ENCODE data around the gene DTX2.
"Not testable (repeated sequence)": the region's sequence is repeated elsewhere in the genome, so short reads cannot be mapped to it uniquely, and the experiment has no call there.

DNA sequence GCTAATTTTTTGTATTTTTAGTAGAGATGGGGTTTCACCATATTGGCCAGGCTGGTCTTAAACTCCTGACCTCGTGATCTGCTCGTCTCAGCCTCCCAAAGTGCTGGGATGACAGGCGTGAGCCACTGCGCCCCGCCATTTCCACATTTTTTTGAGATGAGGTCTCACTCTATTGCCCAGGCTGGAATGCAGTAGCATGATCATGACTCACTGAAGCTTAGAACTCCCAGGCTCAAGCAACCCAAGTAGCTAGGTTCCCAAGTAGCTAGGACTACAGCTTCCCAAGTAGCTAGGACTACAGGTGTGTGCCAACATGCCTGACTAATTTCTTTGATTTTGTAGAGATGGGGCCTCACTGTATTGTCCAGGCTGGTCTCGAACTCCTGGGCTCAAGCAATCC is 40.4 kb upstream of the DTX2 start:
- not testable (repeated sequence) for TF ChIP-seq CTCF (conservative IDR thresholded peaks at IDR 0.05; ENCODE audit: low read depth in 2 of 2); EZH2 (IDR thresholded peaks at IDR 0.05; ENCODE audit: low read depth, unreplicated experiment); CREB1 (CRISPR knock-in tag; IDR thresholded peaks at IDR 0.05; ENCODE audit: low read depth); ZNF331 (CRISPR knock-in tag; IDR thresholded peaks at IDR 0.05; ENCODE audit: low read depth); POLR2AphosphoS5 (IDR thresholded peaks at IDR 0.05; ENCODE audit: low read depth); EZH2phosphoT487 (IDR thresholded peaks at IDR 0.05; ENCODE audit: unreplicated experiment); REST (IDR thresholded peaks at IDR 0.05; ENCODE audit: unreplicated experiment); ZNF114 (CRISPR knock-in tag; IDR thresholded peaks at IDR 0.05)
- TF ChIP-seq, protein P1, sequence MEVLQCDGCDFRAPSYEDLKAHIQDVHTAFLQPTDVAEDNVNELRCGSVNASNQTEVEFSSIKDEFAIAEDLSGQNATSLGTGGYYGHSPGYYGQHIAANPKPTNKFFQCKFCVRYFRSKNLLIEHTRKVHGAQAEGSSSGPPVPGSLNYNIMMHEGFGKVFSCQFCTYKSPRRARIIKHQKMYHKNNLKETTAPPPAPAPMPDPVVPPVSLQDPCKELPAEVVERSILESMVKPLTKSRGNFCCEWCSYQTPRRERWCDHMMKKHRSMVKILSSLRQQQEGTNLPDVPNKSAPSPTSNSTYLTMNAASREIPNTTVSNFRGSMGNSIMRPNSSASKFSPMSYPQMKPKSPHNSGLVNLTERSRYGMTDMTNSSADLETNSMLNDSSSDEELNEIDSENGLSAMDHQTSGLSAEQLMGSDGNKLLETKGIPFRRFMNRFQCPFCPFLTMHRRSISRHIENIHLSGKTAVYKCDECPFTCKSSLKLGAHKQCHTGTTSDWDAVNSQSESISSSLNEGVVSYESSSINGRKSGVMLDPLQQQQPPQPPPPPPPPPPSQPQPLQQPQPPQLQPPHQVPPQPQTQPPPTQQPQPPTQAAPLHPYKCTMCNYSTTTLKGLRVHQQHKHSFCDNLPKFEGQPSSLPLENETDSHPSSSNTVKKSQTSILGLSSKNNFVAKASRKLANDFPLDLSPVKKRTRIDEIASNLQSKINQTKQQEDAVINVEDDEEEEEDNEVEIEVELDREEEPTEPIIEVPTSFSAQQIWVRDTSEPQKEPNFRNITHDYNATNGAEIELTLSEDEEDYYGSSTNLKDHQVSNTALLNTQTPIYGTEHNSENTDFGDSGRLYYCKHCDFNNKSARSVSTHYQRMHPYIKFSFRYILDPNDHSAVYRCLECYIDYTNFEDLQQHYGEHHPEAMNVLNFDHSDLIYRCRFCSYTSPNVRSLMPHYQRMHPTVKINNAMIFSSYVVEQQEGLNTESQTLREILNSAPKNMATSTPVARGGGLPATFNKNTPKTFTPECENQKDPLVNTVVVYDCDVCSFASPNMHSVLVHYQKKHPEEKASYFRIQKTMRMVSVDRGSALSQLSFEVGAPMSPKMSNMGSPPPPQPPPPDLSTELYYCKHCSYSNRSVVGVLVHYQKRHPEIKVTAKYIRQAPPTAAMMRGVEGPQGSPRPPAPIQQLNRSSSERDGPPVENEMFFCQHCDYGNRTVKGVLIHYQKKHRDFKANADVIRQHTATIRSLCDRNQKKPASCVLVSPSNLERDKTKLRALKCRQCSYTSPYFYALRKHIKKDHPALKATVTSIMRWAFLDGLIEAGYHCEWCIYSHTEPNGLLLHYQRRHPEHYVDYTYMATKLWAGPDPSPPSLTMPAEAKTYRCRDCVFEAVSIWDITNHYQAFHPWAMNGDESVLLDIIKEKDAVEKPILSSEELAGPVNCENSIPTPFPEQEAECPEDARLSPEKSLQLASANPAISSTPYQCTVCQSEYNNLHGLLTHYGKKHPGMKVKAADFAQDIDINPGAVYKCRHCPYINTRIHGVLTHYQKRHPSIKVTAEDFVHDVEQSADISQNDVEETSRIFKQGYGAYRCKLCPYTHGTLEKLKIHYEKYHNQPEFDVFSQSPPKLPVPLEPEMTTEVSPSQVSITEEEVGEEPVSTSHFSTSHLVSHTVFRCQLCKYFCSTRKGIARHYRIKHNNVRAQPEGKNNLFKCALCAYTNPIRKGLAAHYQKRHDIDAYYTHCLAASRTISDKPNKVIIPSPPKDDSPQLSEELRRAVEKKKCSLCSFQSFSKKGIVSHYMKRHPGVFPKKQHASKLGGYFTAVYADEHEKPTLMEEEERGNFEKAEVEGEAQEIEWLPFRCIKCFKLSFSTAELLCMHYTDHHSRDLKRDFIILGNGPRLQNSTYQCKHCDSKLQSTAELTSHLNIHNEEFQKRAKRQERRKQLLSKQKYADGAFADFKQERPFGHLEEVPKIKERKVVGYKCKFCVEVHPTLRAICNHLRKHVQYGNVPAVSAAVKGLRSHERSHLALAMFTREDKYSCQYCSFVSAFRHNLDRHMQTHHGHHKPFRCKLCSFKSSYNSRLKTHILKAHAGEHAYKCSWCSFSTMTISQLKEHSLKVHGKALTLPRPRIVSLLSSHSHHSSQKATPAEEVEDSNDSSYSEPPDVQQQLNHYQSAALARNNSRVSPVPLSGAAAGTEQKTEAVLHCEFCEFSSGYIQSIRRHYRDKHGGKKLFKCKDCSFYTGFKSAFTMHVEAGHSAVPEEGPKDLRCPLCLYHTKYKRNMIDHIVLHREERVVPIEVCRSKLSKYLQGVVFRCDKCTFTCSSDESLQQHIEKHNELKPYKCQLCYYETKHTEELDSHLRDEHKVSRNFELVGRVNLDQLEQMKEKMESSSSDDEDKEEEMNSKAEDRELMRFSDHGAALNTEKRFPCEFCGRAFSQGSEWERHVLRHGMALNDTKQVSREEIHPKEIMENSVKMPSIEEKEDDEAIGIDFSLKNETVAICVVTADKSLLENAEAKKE (CRISPR knock-in tag; IDR thresholded peaks at IDR 0.05): not testable (repeated sequence)
- TF ChIP-seq, protein P2, sequence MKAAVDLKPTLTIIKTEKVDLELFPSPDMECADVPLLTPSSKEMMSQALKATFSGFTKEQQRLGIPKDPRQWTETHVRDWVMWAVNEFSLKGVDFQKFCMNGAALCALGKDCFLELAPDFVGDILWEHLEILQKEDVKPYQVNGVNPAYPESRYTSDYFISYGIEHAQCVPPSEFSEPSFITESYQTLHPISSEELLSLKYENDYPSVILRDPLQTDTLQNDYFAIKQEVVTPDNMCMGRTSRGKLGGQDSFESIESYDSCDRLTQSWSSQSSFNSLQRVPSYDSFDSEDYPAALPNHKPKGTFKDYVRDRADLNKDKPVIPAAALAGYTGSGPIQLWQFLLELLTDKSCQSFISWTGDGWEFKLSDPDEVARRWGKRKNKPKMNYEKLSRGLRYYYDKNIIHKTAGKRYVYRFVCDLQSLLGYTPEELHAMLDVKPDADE (IDR thresholded peaks at IDR 0.05): not testable (repeated sequence)
